Measurements from ENCODE around the gene RPL37A.

RPL37A gene

DNA sequence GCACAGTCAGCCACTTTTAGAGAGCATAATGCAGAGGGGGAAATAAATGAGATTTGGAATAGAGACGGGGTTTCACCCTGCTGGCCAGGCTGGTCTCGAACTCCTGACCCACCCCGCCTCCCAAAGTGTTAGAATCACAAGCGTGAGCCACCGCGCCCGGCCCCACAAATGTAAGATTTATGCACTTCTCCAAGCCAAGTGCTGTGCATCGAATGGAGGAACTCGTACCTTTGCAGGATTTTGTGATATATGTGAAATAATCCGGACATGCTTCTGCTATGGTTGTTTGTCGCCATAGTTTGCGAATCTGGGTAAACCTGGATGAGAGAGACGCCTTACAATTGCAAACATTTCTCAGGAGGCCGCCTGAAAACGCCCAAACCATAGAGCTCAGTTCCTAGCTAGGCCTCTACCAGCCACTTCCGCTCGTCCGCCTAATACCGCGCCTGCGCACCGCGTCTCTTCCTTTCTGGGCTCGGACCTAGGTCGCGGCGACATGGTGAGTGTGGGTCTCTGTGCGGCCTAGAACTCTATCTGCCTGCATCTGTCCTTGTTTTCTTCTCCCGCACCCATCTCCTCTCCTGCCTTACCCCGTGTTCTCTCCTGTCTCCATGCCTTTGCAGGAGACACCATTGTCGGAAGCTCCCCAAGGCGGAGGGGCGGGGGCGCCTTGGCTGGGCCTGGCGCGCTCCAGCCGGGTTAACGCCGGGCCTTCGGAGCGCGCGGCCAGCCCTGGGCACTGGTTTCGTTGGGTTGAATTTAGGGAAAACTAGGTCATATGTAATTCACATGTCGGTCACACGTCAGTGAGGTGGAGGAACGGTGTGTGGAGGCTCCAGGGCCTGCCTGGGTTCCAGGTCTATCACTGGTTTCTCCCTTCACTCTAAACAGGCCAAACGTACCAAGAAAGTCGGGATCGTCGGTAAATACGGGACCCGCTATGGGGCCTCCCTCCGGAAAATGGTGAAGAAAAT is at the start of gene RPL37A:
Gene RPL37A, plus strand, starts transcription at position 466 of the 974 bp plus-strand sequence. Its CDS starts 31 bp downstream, at position 497.
- DNase-seq, result peak; percentile 86

DNA sequence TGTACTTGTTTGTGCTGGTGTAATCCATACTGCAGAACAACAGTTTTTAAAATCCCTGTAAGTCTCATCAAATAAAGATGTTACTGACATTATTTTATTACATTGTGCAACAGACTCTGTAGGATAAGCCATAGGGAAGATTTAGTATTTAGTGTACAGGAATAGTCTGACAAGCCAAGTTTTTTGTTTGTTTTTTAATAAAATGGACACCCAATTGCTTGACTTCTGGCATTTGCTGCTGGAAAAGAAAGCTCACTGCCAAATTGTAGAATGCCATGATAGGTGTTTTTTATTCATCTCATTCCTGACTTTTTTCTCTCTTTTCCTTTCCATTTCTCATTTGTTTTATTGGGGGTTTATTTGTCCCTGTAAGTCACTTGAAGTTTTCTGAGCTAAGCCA is 48.3 kb upstream of the RPL37A start:
- DNase-seq, result no peak

DNA sequence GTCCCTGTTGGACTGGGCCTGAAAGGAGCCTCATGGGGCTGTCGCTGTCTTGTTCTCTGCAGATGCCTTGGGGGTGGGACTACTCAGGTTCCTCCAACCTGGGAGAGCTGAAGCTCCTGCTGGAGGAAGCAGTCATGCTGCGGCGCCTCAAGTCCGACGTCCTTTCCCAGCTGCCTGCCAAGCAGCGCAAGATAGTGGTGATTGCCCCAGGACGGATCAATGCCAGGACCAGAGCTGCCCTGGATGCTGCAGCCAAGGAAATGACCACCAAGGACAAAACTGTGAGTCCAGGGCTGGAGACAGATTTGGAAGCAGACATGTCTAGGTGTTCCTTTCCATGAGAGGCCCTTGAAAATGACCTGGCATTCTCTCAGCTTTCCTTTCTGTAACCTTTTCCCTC is 47.9 kb upstream of the RPL37A start:
- DNase-seq, result no peak

DNA sequence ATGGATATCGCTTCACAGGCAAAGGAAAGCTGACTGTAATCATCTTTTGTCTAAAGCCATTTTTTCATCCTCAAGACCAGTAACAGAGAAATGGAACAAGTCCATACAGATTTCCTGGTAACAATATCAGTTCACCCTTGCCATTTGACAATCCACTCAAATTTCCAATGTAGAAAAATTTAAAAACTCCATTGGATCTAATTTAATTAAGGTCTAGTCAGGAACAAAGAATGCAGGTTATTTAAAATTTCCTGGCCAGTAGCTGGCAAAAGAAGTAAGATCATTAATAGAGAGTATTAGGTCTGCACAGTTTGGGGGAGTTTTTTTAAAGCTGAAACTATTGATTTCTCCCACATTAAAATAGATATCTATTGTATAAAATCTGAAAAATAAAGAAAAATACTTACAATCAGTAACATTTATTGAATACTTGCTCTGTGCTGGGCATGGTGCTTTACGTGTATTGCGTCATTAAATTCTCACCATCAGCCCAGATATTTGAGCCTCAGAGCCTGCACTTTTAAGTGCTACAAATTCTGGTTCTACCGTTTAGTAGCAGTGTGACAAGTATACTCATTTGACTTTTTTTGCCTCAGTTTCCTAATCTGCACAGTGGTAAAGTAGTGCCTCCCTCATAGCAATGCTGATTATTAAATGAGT is 44.6 kb upstream of the RPL37A start:
- DNase-seq, result no peak

DNA sequence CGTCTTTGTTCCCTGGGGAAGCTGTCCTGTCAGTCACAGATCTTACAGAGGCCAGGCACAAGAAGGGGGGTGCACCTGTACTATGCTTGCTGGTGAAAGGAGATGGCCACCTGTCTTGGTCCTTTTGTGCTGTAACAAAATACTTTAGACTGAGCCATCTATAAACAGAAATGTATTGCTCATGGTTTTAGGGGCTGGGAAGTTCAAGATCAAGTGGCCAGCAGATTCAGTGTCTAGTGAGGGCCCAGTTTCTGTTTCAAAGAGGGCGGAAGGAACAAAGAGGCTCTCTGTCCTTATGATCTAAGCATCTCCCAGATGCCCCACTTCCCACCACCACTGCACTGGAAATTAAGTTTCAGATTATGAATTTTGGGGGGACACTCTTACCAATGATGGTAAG is 35.5 kb upstream of the RPL37A start:
- DNase-seq, result no peak

DNA sequence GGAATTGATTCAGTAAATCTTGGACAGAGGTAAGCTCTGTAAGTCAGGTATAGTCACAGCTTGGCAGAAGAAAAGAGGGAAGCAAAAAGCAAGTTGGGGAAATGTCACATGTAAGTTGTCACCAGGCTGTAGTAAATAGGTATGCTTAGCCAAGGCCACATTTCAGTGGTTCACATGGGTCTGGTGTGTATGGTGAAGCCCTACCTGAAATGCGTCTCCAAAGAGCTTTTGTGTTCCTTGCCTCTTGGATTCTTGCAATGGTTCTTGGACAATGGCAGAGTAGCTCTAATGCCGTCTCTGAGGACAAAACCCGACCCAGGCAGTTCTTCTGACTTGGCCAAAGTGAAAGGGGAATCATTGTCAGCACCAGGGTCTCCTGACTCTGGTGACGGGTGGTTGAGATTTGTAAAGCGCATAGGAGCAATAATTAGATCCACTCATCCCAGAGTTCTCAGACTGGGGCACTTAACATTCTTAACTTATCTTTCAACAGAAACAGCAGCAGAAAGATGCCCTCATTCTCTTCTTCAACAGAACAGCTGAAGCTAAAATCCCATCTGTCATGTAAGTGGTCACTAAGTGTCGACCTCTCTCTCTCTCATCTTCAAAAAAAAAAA is 34.4 kb upstream of the RPL37A start:
- DNase-seq, result no peak

DNA sequence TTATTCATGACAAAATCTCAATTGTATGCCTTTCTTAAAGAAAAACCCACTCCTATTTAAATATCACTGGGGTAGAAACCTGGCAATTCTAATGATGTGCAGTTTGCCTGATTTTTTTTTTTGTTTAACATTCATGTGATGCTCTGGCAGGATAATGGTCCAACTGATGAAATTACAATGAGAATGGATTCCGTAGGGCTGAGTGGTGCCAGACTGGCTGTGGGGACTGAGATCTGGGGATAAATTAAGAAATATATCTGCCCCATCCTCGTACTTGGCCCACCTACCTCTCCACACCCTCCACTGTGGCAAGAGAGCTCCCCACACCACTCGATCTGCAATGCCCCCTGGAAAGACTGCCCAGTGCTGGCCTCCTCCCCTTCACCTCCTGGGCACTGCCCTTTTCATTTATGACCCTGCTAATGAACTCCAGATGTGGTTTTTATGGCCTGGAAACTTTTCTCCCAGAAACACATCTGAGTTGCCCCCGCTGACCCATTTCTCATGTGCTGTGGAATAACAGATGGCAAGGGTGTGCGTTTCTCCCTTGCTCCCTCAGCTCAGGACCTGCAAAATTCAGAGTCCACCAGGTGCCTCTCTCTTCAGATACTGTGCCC is 33.0 kb upstream of the RPL37A start:
- DNase-seq, result no peak

DNA sequence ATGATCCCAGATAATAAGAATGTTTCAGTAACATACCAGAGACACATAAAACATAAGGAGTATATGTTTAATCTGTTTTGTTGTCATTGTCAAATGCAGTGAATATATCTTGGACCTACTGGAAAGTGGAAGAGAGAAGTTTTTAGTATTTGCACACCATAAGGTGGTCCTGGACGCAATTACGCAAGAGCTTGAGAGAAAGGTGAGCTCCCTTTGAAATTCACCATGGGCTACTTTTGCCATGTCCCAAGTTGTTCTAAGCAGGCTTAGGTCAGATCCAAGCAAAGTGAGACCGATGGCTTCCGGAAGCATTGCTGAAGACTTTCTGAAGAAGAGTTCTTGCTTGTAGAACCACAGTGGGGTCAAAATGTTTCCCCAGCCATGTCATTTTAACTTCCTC is 30.8 kb upstream of the RPL37A start:
- DNase-seq, result no peak

DNA sequence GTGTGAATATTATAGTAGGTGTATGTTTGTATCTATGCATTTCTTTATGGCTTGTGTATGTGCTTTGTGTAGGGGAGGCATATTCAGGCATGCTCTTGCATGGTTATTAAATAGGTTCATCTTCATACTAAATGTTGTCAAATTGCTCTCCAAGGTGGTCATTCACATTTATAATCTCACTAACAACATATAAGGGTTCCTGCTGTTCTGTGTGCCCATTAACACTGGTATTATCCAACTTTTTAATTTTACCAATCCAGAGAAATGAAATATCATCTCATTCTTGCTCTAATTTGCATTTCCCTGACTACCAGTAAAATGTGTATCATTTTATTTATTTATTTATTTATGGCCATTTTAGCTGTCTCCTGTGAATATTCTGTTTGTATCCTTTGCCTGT is 29.0 kb upstream of the RPL37A start:
- DNase-seq, result no peak

DNA sequence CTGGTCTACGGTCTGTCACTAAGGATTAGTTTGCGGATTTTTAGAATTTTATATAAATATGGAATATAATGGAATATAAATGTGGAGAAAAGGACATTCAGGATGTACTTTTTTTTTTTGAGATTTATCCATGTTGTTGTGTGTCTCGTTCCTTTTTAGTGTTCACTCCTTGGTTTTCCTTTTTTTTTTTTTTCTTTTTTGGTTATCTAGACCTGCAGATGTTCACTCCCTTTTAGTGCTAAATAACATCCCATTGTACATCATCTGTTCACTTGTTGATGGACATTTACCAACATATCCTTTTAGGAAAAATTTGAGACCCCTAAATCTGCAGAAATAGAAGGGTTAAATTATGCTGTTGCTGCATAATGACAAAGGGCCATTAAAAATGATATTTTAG is 25.5 kb upstream of the RPL37A start:
- no peak for DNase-seq

DNA sequence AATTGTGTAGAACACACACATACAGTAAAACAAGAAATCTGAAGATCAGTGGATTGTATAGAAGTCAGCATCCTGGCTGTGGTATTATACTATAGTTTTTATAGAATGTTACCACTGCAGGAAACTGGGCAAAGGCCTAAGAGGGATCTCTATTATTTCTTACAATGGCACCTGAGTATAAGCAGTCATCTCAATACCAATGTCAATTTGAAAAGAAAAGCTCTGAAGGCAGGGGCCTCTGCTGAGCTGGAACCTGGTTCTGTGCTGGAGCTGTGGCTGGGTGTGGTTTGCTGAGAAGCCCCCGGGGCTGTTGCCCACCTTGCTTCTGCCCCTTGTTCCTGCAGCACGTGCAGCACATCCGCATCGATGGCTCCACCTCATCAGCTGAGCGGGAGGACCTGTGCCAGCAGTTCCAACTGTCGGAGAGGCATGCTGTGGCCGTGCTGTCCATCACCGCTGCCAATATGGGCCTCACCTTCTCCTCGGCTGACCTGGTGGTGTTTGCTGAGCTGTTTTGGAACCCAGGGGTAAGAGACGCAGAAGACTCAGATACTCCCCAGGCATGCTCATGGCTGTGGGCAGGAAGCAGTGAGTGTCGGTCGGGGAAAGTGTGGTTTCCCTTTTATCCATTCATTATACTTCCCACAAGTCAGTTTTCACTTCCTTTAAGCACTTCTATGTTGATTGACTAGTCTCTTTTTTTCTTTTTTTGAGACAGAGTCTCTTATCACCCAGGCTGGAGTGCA is 23.5 kb upstream of the RPL37A start:
- DNase-seq, result no peak

DNA sequence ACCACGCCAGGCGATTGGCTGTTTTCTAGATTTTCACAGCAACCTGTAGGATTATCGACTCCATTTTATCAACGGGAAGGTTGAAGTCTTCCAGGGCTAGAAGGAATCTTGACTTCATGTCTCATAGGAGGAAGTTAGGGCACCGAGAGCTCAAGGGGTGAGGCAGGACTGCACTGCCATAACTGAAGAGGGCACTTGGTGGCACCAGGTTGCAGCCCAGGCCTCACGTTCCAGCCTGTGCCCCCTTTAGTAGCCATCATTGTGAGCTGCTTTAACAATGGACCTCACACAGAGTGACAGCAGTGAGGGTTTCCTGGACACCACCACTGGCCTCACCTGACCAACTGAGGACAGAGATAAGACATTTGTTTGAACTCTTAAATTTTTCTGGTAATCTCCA is 22.9 kb upstream of the RPL37A start:
- DNase-seq, result no peak

DNA sequence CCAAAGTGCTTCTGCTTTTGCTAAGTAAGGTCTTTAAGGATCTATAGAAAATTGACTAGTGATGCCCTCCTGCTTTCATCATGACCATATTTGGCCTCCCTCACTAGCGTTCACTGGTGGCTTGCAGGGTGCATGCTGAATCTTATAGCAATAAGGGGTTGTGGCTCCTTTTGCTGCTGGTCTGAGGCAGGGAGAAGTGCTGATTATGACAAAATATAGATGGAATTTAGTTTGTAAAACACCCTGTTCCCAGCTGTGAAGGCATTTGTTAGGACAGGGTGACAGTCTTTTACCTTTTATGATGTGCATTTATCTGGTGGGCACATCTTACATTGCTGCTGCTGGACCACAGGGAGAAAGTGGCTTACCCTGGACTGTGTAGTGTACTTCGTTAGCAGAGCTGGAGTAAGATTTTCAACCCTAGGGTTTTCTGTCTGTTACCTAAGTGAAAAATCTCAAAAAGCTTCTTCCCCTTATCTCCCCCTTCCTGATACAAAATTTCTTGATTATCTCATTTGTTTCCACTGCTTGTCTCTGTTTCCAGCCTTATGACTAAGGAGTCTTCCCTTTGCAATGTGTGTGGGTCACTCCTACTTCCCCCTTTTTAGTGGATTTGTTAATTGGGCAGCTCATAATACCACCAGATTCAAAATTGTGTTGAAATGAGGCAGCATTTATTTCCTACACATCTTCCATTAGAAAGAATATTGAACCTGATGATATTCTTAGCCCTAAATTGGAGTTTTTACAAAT is 21.2 kb upstream of the RPL37A start:
- DNase-seq, result no peak

DNA sequence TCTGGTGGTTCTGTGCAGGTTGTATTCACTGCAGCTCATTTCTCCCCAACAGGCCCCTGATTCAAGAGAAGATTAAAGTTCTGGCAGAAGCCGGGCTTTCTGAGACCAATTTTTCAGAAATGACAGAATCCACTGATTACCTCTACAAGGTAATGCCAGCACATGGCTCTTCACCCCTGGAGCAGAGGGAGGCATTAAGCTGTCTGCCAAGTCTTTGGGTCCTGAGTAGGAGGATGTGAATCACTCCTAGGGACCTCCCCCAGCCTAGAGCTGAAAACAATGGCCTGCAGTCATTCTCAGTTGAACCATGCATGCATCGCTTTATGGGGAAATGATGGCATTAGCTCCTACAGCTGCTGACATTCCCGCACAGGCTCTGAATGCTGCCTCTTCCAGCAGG is 20.5 kb upstream of the RPL37A start:
- DNase-seq, result no peak

DNA sequence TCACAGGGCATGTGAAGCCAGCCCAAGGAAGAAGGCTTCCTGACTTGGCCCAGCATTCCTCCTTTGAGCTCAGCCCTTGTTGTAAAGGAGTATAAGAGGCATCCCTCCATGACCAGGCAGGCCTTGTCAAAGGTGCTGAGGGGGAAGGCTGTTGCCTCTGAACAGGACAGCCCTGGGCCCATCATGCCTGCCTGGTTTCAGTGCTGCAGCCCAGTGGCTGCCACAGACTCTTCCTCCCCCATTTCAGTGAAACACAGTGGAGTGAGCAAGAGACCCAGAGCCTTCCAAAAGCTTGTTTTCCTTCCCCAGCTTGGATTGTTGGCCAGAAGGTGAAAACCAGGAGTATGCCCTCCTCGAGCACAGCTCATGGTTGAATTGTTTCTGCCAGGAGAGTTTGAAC is 19.9 kb upstream of the RPL37A start:
- DNase-seq, result no peak

DNA sequence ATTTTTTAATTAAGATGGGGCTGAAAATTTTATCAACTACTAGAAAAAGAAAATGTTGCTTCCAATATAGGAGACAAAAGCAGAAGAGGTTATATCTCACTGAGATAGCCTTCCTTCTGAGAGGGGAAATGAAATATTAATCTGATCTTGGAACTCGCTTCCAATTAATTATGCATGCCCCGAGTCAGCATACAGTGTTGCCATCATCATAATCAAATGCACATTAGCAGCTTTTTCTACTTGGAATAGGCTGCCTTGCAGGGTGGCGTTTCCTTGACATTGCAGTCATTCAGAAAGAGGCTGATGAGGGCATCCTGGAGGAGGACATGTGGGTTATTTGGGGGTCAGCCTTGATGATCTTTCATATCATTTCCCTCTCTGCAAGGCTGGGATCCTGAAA is 18.4 kb upstream of the RPL37A start:
- no peak for DNase-seq

DNA sequence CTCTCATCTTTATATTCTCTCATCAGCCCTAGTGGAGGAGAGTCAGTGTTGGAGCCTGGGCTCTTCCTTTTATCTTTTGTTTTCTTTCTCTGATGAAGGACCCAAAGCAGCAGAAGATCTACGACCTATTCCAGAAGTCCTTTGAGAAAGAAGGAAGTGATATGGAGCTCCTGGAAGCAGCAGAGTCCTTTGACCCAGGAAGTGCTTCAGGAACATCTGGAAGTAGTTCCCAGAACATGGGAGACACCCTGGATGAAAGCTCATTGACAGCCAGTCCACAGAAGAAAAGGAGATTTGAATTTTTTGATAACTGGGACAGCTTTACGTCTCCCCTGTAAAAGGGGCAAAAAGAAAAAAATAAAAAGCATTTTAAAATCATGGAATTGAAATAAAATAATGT is 16.0 kb upstream of the RPL37A start:
- no peak for DNase-seq

DNA sequence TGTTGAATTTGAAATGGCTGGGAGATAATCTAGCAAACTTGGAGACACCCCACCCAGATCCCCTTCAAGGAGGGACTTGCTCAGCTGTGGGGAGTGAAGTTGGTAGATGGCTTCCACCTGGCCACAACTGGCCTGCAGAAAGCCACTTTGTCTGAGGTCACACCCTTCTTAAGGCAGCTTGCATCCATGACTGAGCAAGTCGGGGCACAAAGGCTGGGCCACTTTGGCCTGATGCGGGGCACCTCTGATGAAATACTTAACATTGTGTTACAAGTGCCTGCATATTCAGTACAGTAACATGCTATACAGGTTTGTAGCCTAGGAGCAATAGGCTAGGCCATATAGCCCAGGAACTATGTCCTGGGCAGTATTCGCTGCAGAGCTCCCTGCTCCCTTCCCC is 13.4 kb upstream of the RPL37A start:
- no peak for DNase-seq

DNA sequence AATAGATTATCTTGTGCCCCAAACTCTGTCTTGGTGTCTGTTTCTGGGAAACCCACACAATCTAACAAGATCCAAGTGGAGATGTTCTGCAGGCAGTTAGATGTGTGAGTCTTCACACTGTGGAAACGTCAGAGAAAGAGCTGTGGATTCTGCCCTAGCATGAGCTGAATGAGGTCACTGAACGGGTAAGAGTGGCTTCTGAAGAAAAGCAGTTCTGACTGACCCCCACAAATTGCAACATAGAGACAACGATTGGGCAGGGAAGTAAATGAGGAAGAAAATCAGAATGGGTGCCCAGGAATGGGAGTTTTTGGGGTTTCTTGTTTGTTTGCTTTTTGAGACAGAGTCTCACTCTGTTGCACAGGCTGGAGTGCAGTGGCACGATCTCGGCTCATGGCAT is 12.9 kb upstream of the RPL37A start:
- no peak for DNase-seq

DNA sequence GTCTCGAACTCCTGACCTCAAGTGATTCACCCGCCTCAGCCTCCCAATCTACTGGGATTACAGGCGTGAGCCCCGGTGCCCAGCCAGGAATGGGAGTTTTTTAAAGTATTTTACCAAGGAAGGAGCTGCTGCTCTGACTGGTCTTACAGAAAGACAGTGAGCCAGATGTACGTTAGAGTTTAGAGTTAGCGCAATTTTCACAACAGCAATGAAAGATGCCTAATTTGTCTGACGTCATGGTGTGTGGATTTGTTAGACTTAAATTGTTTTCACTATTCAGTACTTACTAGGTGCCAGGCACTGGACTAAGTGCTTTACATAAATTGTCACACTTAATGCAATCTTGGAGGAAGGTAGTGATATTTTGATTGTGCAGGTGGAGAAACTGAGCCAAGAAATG is 12.4 kb upstream of the RPL37A start:
- no peak for DNase-seq

DNA sequence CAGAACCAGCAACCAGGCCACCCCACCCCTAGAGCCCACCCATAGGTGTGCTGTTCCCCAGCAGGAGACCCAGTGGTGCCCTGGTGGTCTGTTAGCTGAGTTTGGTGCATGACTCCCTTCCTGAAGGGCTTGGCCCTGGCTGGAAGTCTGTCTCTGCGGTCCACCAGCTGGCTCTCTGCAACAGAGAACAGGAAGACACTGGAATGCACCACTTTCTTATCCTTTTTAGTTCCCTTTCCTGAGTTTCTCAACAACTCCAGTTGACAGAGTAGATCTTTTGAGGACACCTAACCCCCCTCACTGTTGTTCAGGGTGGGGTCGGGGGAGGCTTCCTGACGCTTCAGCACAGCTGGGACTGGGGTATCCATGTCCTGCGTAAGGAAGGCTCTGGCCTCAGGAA is 11.9 kb upstream of the RPL37A start:
- no peak for DNase-seq

DNA sequence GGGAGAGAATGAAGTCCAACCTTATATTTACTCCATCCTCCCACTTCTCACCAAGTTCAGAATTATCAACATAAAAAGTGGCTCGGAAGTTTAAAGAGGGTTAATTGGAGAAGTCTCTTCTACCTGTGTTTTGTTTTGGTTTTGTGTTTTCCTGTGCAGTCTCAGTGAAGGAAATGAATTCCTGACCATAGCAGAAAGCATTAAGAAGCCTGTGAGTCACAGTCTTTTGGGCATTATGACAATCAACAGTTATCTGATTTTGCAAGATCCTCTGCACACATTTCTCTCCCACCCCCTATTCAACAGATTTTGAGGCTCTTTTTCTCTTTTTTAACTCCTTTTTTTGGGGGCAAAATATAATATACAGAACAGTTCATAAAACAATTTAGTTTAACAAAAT is 8.6 kb upstream of the RPL37A start:
- no peak for DNase-seq
